K562 treated with DMSO at 1 percent for 4 hours (cell line): ENCODE measurements around the gene ARTN. TPM values are rescaled to one million over a fixed set of nuclear protein-coding genes. Genes with fewer than 3 reads are reported as not detected.

Source experiments
- total RNA-seq: library from RNA; unstranded; fragments of 300-600 nt; gene quantifications from 2 replicates; pipeline ENCODE4 v1.2.3, GENCODE V29; 2022; ENCODE audit not compliant: insufficient read depth

The ARTN gene
- 1.5 TPM in 1 of 2 replicates, not detected in the other for total RNA-seq

DNA sequence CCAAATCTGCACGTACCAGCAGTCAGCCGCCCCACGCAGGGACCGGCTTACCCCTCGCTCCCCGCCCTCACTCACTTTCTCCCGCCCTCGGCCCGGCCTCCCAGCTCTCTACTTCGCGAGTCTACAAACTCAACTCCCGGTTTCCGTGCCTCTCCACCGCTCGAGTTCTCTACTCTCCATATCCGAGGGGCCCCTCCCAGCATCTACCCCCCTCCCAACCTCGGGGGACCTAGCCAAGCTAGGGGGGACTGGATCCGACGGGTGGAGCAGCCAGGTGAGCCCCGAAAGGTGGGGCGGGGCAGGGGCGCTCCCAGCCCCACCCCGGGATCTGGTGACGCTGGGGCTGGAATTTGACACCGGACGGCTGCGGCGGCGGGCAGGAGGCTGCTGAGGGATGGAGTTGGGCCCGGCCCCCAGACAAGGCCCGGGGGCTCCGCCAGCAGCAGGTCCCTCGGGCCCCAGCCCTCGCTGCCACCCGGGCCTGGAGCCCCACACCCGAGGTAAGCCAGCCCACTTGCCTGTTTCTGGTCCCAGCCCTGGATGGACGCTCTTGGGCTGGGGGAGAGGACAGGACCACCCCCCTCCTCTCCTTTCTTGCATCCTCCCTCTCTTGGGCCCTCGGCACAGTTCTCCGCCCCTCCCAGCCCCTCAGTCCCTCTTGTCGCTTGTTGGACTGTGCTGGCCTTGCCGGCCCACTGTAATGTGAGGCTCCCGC is at the start of gene ARTN:
Gene ARTN (plus strand): TSS at position 416 of the 715 bp plus-strand sequence. CDS start 1,856 bp downstream, outside the sequence.

GRCh38 chr1:43946236-43947060 is 12.8 kb downstream of the ARTN start, which contains the start of gene IPO13:
Gene IPO13, plus strand, starts transcription at chr1:43946950. Its CDS starts 651 bp downstream, at chr1:43947601.

DNA sequence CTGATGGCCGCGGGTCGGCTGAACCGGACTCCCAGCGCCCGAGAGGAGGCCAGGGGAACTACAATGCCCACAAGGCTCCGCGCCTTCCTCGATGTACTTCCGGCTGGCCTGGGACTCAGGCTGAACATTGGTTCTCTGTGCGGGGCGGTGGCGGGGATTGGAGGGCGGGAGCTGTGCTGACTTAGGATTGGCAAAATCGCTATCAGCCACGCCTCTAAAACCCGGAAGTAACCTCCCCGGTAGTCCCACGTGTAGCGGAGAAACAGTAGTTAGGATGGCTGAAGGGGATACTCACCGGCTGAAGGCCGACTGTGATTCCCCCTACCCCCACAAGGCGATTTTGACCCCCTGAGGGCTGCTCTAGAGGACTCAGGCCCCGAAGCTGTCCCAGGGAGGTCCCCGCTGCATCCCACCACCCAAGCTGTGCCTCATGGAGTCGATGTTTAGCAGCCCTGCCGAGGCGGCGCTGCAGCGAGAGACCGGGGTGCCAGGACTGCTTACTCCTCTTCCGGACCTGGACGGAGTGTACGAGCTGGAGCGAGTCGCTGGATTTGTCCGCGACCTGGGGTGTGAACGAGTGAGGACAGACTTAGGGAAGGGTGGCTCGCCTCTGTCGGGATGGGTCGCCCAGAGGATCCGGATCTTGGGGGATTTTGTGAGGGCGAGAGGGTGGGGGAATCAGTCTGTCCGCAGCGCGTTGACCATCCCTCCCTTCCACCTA is 36.3 kb downstream of the ARTN start, which contains the start of gene DPH2:
Gene DPH2 (plus strand): TSS at position 265 of the 721 bp plus-strand sequence. CDS start 166 bp downstream, at position 431.

DNA sequence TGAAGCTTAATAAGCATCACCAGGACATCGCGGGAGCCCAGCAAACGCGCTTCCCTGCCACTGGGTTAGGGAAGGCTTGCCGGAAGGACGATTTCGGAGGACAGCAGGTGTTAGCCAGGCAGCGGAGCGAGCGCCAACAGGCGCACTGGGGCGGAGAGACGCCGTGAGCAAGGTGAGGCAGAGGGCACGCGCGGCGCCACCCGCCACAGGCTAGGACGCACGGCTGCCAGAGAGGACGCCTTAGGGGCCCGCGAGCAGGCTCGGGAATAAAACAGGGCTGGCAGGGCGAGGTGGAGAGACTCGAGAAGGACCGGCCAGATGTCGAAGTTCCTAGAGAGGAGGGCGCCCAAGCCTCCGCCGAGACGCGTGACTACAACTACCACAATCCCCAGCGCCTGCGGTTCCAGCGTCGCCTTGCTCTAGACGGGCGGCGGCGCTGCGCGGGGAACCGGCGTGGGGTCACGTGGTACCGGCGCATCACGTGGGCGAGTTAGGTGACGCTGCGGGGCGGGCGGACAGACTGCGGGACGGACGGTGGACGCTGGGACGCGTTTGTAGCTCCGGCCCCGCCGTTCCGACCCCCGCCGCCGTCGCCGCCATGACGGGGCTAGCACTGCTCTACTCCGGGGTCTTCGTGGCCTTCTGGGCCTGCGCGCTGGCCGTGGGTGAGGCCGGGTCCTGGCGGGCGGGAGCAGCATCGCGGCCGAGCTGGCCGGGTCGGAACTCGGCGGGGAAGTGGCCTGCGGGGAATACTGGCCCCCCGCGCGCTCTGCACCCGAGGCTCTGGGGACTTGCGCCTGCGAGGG is 41.0 kb downstream of the ARTN start, which contains the start of gene ATP6V0B:
Gene ATP6V0B (plus strand): TSS at position 518 of the 806 bp plus-strand sequence. CDS start 81 bp downstream, at position 599.

GRCh38 chr1:43978551-43979260 is 45.1 kb downstream of the ARTN start, which contains the start of gene B4GALT2:
Gene B4GALT2, plus strand, starts transcription at chr1:43979210. Its CDS starts 1,951 bp downstream, at chr1:43981161.

Other genes starting within 250 kb of the ARTN start
- gene ST3GAL3, start 226.3 kb upstream of the ARTN start, total RNA-seq, result 13.7 and 25.8 TPM in 2 replicates
- gene IPO13, start 13.1 kb downstream of the ARTN start, total RNA-seq, result 28.4 and 34.7 TPM in 2 replicates
- gene DPH2, start 36.2 kb downstream of the ARTN start, total RNA-seq, result 18.9 and 26.0 TPM in 2 replicates
- 537 and 546 TPM in 2 replicates for gene ATP6V0B, start 41.2 kb downstream of the ARTN start, total RNA-seq
- gene B4GALT2, start 45.4 kb downstream of the ARTN start, total RNA-seq, result 43.6 and 53.3 TPM in 2 replicates
- 1.2 and 2.2 TPM in 2 replicates for gene CCDC24, start 57.8 kb downstream of the ARTN start, total RNA-seq
- gene SLC6A9, start 97.7 kb downstream of the ARTN start, total RNA-seq, result 34.5 and 57.1 TPM in 2 replicates
- gene KLF17, start 185.0 kb downstream of the ARTN start, total RNA-seq, result not detected in 2 replicates
- not detected in 2 replicates for gene KLF18, start 207.8 kb downstream of the ARTN start, total RNA-seq